Measurements from ENCODE around the gene LIMS2. TPM values are rescaled to one million over a fixed set of nuclear protein-coding genes. Genes with fewer than 3 reads are reported as not detected.

Gene LIMS2
- total RNA-seq, 1 experiment from 2014 or later = 8.9 TPM

DNA sequence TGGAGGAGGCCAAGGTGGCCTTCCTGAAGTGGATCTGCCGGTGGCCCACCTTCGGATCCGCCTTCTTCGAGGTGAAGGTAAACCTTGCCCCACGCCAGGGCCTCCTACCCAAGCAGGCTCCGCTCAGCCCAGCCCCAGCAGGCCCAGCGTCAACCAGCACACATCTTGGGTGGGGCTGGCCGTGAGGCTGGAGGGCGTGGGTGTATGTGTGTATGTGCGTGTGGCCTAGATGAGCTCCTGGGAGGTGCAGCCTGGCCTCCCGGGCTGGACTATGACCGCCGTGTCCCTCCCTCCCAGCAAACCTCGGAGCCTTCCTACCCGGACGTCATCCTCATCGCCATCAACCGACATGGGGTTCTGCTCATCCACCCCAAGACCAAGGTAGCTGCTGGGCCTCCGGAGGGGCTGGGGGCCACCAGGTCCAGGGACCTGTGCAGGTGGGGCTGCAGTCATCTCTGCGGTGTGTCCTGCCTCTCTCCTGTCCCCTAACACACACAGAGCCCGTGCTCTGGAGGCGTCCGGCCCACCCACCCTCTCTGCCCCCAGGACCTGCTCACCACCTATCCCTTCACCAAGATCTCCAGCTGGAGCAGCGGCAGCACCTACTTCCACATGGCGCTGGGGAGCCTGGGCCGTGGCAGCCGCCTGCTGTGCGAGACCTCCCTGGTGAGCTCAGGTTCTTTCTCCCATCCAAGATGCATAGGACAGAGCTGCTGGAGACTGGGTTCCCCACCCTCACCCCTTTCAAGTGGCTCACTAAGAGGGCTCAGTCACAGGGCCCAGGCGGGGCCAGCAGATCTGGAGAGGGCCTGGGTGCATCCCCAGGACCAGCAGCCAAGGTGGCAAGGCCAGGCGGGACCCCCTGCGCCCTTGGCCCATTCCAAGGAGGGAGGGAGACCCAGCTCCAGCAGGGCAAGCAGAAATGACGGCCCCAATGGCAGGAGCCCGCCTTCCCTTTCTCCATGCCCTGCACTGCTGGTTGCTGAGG lies 38.8 kb downstream of the LIMS2 start:
- intact Hi-C loops (cut with micrococcal nuclease; ENCODE audit: unreplicated experiment) = no loop called here
- TF ChIP-seq POLR2AphosphoS5 (IDR thresholded peaks at IDR 0.05; ENCODE audit: low read depth, low read length) = no peak
- TF ChIP-seq REST (IDR thresholded peaks at IDR 0.05; ENCODE audit: insufficient read depth in 1 of 2, low read depth in 2 of 2, low read length in 1 of 2) = no peak
- TF ChIP-seq, protein P1, sequence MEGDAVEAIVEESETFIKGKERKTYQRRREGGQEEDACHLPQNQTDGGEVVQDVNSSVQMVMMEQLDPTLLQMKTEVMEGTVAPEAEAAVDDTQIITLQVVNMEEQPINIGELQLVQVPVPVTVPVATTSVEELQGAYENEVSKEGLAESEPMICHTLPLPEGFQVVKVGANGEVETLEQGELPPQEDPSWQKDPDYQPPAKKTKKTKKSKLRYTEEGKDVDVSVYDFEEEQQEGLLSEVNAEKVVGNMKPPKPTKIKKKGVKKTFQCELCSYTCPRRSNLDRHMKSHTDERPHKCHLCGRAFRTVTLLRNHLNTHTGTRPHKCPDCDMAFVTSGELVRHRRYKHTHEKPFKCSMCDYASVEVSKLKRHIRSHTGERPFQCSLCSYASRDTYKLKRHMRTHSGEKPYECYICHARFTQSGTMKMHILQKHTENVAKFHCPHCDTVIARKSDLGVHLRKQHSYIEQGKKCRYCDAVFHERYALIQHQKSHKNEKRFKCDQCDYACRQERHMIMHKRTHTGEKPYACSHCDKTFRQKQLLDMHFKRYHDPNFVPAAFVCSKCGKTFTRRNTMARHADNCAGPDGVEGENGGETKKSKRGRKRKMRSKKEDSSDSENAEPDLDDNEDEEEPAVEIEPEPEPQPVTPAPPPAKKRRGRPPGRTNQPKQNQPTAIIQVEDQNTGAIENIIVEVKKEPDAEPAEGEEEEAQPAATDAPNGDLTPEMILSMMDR (IDR thresholded peaks at IDR 0.05) = no peak
- TF ChIP-seq SIN3A (IDR thresholded peaks at IDR 0.05; ENCODE audit: borderline replicate concordance, insufficient read depth, low read depth, low read length) = no peak
- no peak for TF ChIP-seq TCF7L2 (IDR thresholded peaks at IDR 0.05; ENCODE audit: low read depth, low read length)
- H3K9me3 ChIP-seq (ENCODE audit: control insufficient read depth, insufficient read depth, low read depth, low read length) = no peaks in the 10 kb centered on the region
- no TSS peak for BruUV-seq (replicated peaks)
- peaks cover 10% of the 10 kb centered on the region for H3K4me1 ChIP-seq (ENCODE audit: control insufficient read depth, insufficient read depth, low read length)
- H3K27me3 ChIP-seq (ENCODE audit: control insufficient read depth, insufficient read depth, low read length) = no peaks in the 10 kb centered on the region
- POLR2A ChIA-PET = interaction anchor here (0.5 to 0.7 kb wide), 2 partner anchors 170 to 359 kb away, joined by 3 to 12 read pairs; no protein-coding TSS in a partner anchor
- H3K36me3 ChIP-seq (ENCODE audit: control insufficient read depth, insufficient read depth, low read length) = no peaks in the 10 kb centered on the region
- DNase-seq (ENCODE audit: low read depth, low spot score) (no peak), ATAC-seq (no peak)
- no peak overlapping the region for H3K27ac ChIP-seq (ENCODE audit: low read length)
- in situ Hi-C loops (cut with HindIII; ENCODE audit: low pct_unique_long_range_greater_than_20kb, low sequenced_read_pairs) = no loop called here
- CTCF ChIA-PET = interaction anchor here (0.5 to 0.6 kb wide), 2 partner anchors 485 to 538 kb away, joined by 3 to 7 read pairs; no protein-coding TSS in a partner anchor
- H3K4me3 ChIP-seq (ENCODE audit: low read depth in 2 of 2, low read length in 2 of 2) = no peak overlapping the region

GRCh38 chr2:127635380-127636237 lies 39.7 kb downstream of the LIMS2 start:
- no peak overlapping the region for H3K27ac ChIP-seq (ENCODE audit: low read length)
- in situ Hi-C loops (cut with HindIII; ENCODE audit: low pct_unique_long_range_greater_than_20kb, low sequenced_read_pairs) (no loop called here), intact Hi-C loops (cut with micrococcal nuclease; ENCODE audit: unreplicated experiment) (no loop called here)
- ATAC-seq (no peak), DNase-seq (ENCODE audit: low read depth, low spot score) (no peak)
- TF ChIP-seq REST (IDR thresholded peaks at IDR 0.05; ENCODE audit: insufficient read depth in 1 of 2, low read depth in 2 of 2, low read length in 1 of 2) = no peak
- no peak for TF ChIP-seq TCF7L2 (IDR thresholded peaks at IDR 0.05; ENCODE audit: low read depth, low read length)
- no peak for TF ChIP-seq POLR2AphosphoS5 (IDR thresholded peaks at IDR 0.05; ENCODE audit: low read depth, low read length)
- TF ChIP-seq, protein P1 (IDR thresholded peaks at IDR 0.05) = no peak
- TF ChIP-seq SIN3A (IDR thresholded peaks at IDR 0.05; ENCODE audit: borderline replicate concordance, insufficient read depth, low read depth, low read length) = no peak
- no TSS peak for BruUV-seq (replicated peaks)
- H3K36me3 ChIP-seq (ENCODE audit: control insufficient read depth, insufficient read depth, low read length) = no peaks in the 10 kb centered on the region
- ChIA-PET CTCF (no interaction called here), POLR2A (interaction anchor here (0.5 kb wide), 1 partner anchor 171 kb away, joined by 12 read pairs; no protein-coding TSS in a partner anchor)
- no peak overlapping the region for H3K4me3 ChIP-seq (ENCODE audit: low read depth in 2 of 2, low read length in 2 of 2)
- H3K27me3 ChIP-seq (ENCODE audit: control insufficient read depth, insufficient read depth, low read length) = no peaks in the 10 kb centered on the region
- H3K9me3 ChIP-seq (ENCODE audit: control insufficient read depth, insufficient read depth, low read depth, low read length) = no peaks in the 10 kb centered on the region
- H3K4me1 ChIP-seq (ENCODE audit: control insufficient read depth, insufficient read depth, low read length) = peaks cover 10% of the 10 kb centered on the region

Data from Panc1 (cell line).